HK-2 (cell line): ENCODE measurements around the gene IL5RA.

Experiments
- DNase-seq: peaks from one replicate; pipeline ENCODE4 v3.0.0-alpha.2; 2018; ENCODE audit not compliant: unreplicated experiment

The IL5RA gene

GRCh38 chr3:3065876-3066275, 44.3 kb downstream of the IL5RA start:
- no peak for DNase-seq

- no peak for DNase-seq
Observed at GRCh38 chr3:3064297-3064696, 45.9 kb downstream of the IL5RA start.

DNA sequence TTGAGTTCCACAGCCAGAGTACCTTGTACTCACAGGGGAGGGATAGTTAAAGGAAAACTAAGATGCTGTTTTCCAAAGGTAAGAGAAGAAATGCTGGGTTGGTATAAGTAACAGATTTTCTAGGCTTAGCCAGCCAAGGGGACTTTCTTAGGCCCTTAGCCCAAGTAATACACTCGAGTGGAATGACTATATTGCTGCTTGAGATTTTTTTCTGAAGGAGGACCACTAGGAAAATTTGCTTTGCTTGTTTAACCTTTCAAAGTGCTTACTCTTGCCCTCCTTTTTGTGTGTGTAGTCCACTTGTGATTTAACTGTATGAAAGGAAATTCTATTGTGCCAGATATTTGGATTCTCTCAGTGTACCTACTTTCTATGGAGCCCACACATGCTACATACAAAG, 50.5 kb downstream of the IL5RA start:
- no peak for DNase-seq

GRCh38 chr3:3053974-3054373, 56.2 kb downstream of the IL5RA start:
- DNase-seq: no peak

- DNase-seq: no peak
Observed at GRCh38 chr3:3038201-3038991, 71.8 kb downstream of the IL5RA start.

- DNase-seq: no peak
Observed at GRCh38 chr3:3037156-3037555, 73.0 kb downstream of the IL5RA start.

DNA sequence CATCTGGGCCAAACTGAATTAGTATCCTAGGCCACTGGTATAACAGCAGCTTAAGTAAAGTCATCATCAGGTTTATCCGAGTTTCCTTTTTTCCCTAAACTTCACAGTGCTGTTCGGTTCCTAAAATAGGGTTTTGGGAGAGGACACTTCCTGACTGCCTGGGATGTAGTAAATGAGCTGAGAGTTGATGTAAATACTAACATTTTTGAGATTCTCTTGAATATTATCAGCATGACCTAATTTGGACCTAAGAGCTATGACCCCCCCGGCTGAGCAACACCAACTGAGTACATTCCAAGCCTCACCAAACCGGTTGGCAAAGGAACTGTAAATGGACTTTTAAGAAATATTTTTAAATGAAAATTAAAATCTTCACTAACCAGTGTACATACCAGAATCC, 78.8 kb downstream of the IL5RA start:
- DNase-seq: no peak

GRCh38 chr3:3027976-3028567, 82.1 kb downstream of the IL5RA start:
- DNase-seq: no peak

DNA sequence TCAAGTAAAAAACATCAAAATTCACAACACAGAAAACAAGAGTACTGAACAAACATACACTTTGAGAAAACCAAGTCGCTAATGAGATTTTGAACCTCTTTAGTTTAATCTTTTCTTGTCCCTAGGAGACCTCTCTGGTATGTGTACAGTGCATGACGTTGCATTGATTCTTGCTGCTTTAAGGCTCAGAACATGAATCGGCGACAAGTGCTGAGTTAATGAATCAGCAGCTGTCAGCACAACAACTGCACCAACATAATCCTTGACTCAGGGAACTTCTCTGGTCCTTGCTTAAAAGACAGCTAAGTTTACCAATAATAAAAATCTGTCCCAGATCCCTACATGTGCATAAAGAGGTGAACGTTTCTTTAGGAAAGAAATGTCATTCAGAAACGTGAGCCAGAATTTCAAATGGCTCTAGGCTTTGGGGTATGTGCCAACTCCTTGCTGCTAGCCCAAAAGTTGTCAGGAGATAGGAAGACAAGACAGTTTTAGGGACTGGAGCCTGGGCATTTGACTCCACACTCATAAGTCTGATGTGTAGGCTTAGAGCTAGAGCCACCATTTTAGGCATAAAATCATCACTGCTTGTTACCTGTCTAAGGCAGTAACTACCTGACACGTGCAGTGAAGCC, 86.9 kb downstream of the IL5RA start:
- DNase-seq: no peak

GRCh38 chr3:3020209-3020608, 90.0 kb downstream of the IL5RA start:
- no peak for DNase-seq
